K562 (cell line): ENCODE measurements around the gene SEPTIN8. TPM values are rescaled to one million over a fixed set of nuclear protein-coding genes. Genes with fewer than 3 reads are reported as not detected.

Experiments used
- ATAC-seq: fragments of 200-7000 bp; cut with Tn5 transposase; 3 replicates; pipeline ENCODE4 v1.9.1; 2020; ENCODE audit warnings: moderate library complexity
- BruUV-seq: library from RNA; stranded (reverse); fragments of 400-500 nt; replicated peaks from 2 replicates; lab custom pipeline; 2021; lab: Mats Ljungman, UMichigan
- CTCF ChIA-PET: fragments of 300-600 bp; formaldehyde crosslinking; extraction: SDS; loops from one replicate; lab custom pipeline; 2021; ENCODE audit warnings: low intra/inter-chr PET ratio; lab: Yijun Ruan, JAX
- POLR2A ChIA-PET: fragments of 300-600, 350-650 bp; sonication (Branson Sonifier 250); formaldehyde crosslinking; extraction: SDS; loops from one replicate; lab custom pipeline; 2021; ENCODE audit warnings: antibody characterized with exemption, inconsistent platforms; lab: Yijun Ruan, JAX
- DNase-seq, 4 experiments: peaks; one replicate each; pipeline versions ENCODE4 v3.0.0 to v3.0.0-alpha.2; 2011 to 2018; ENCODE audit warnings: low spot score in 3 of 4, mixed read lengths in 3 of 4; ENCODE audit errors: extremely low read depth in 1 of 4
- FAIRE-seq: peaks from 2 replicates; lab custom pipeline; 2011; peaks lifted over from hg19 to GRCh38; lab: Jason Lieb, UNC
- H2AFZ ChIP-seq: 2 replicates; pipeline ENCODE4 v1.6.0; 2011; ENCODE audit warnings: low read depth, low read length, control low read depth, inconsistent platforms
- H3K27ac ChIP-seq: fragments of 200-600 bp; 3 replicates; pipeline ENCODE4 v1.8.0; 2011; ENCODE audit warnings: low read depth, mild to moderate bottlenecking, control low read depth, inconsistent platforms, low read length, moderate library complexity, mixed read lengths; ENCODE audit errors: extremely low read depth
- H3K27me3 ChIP-seq, 2 experiments: fragments of 300-600 bp in 1 of 2; 2 replicates in 1 of 2; 3 replicates in 1 of 2; pipeline versions ENCODE4 v1.6.0 to v1.8.0; 2011; ENCODE audit warnings: inconsistent platforms in 2 of 2, low read length in 2 of 2, mild to moderate bottlenecking in 1 of 2, mixed read lengths in 1 of 2, moderate library complexity in 1 of 2; ENCODE audit not compliant: control insufficient read depth in 2 of 2, insufficient read depth in 2 of 2
- H3K36me3 ChIP-seq: fragments of 300-600 bp; 3 replicates; pipeline ENCODE4 v1.8.0; 2011; ENCODE audit warnings: mild to moderate bottlenecking, low read length, inconsistent platforms; ENCODE audit not compliant: control insufficient read depth, insufficient read depth
- H3K4me1 ChIP-seq, 2 experiments: fragments of 200-600 bp in 1 of 2; replicated peaks in 1 of 2; 2 replicates in 1 of 2; 3 replicates in 1 of 2; pipeline versions ENCODE4 v1.5.1 to v1.8.0; 2011; ENCODE audit warnings: inconsistent platforms in 2 of 2, low read length in 2 of 2, mild to moderate bottlenecking in 1 of 2, mixed read lengths in 1 of 2, moderate library complexity in 1 of 2; ENCODE audit not compliant: control insufficient read depth in 2 of 2, insufficient read depth in 2 of 2
- H3K4me2 ChIP-seq: 2 replicates; pipeline ENCODE4 v1.6.1; 2011; ENCODE audit warnings: low read length, control low read depth, inconsistent platforms, mixed read lengths; ENCODE audit not compliant: insufficient read depth
- H3K4me3 ChIP-seq: fragments of 200-600 bp; sonication (generic), shearing (Covaris generic); 2 replicates; pipeline ENCODE4 v1.5.1; 2016; ENCODE audit warnings: control low read depth, inconsistent platforms
- H3K79me2 ChIP-seq: fragments of 200-600 bp; 3 replicates; pipeline ENCODE4 v1.8.0; 2011; ENCODE audit warnings: low read length, inconsistent platforms; ENCODE audit not compliant: control insufficient read depth, insufficient read depth
- H3K9ac ChIP-seq, 2 experiments: 2 replicates each; pipeline versions ENCODE4 v1.6.0 to v1.6.1; 2011; ENCODE audit warnings: low read depth in 2 of 2, low read length in 2 of 2, control low read depth in 1 of 2, inconsistent platforms in 1 of 2, mild to moderate bottlenecking in 1 of 2, mixed read lengths in 1 of 2; ENCODE audit not compliant: insufficient read depth in 1 of 2
- H3K9me1 ChIP-seq: one replicate; pipeline ENCODE4 v1.6.0; 2011; ENCODE audit warnings: inconsistent platforms, mild to moderate bottlenecking, low read length, moderate library complexity; ENCODE audit not compliant: control insufficient read depth, insufficient read depth
- H3K9me3 ChIP-seq: replicated peaks from 2 replicates; pipeline ENCODE4 v1.5.1; 2011; ENCODE audit warnings: low read depth, low read length, inconsistent platforms; ENCODE audit not compliant: control insufficient read depth, insufficient read depth
- H4K20me1 ChIP-seq: replicated peaks from 2 replicates; pipeline ENCODE4 v1.6.1; 2011; ENCODE audit warnings: low read length, inconsistent platforms, mixed read lengths; ENCODE audit not compliant: control insufficient read depth, insufficient read depth
- BACH1 ChIP-seq: fragments of 200-800 bp; sonication (Bioruptor generic); IDR thresholded peaks from 2 replicates; pipeline ENCODE4 v1.6.1; 2016; ENCODE audit warnings: missing genetic modification characterization, missing compliant biosample characterization
- CUX1 ChIP-seq: fragments of 200-800 bp; sonication (Bioruptor generic); IDR thresholded peaks from 2 replicates; pipeline ENCODE4 v1.6.1; 2016; ENCODE audit warnings: missing genetic modification characterization, missing compliant biosample characterization
- DMBX1 ChIP-seq: fragments of 250-450 bp; sonication (Bioruptor Pico); IDR thresholded peaks from 2 replicates; pipeline ENCODE4 v1.8.0; 2022; ENCODE audit warnings: inconsistent platforms, mild to moderate bottlenecking, moderate library complexity, borderline replicate concordance
- GABPB1 ChIP-seq: sonication (generic); formaldehyde crosslinking; IDR thresholded peaks from 2 replicates; pipeline ENCODE4 v1.8.0; 2022; ENCODE audit warnings: mild to moderate bottlenecking, missing genetic modification reagents
- HDGF ChIP-seq: fragments of 450-650 bp; IDR thresholded peaks from 2 replicates; pipeline ENCODE4 v1.6.1; 2016
- HSF4 ChIP-seq: fragments of 250-450 bp; sonication (Bioruptor Pico); IDR thresholded peaks from 2 replicates; pipeline ENCODE4 v2.1.2; 2022; ENCODE audit warnings: mild to moderate bottlenecking, moderate library complexity, borderline replicate concordance
- LCOR ChIP-seq: sonication (generic); formaldehyde crosslinking; IDR thresholded peaks from 2 replicates; pipeline ENCODE4 v1.8.0; 2022; ENCODE audit warnings: mild to moderate bottlenecking, missing genetic modification reagents
- NCOA2 ChIP-seq, 2 experiments: fragments of 450-650 bp; IDR thresholded peaks; 2 replicates each; pipeline ENCODE4 v1.6.1; 2018; ENCODE audit warnings: mild to moderate bottlenecking in 2 of 2, moderate library complexity in 1 of 2; ENCODE audit not compliant: partially characterized antibody in 2 of 2
- SUPT5H ChIP-seq: fragments of 450-650 bp; IDR thresholded peaks from 2 replicates; pipeline ENCODE4 v1.6.1; 2016
- TRIM28 ChIP-seq: fragments of 450-650 bp; IDR thresholded peaks from 2 replicates; pipeline ENCODE4 v1.6.1; 2017
- WGBS: fragments of 100-300 bp; shearing (Covaris generic); methylation state at CpG from one replicate; pipeline ENCODE4 v1.1.6; 2016; ENCODE audit warnings: low coverage, mixed read lengths; ENCODE audit not compliant: insufficient coverage; ENCODE audit errors: missing lambda C conversion rate; 5-methylcytosine and 5-hydroxymethylcytosine counted together
- in situ Hi-C: fragments of 300-500 bp; cut with MboI; formaldehyde crosslinking; loops from 4 replicates; pipeline ENCODE4 v1.15.0; 2018; ENCODE audit warnings: inconsistent platforms, mixed read lengths
- intact Hi-C: fragments of 100-400 bp; cut with micrococcal nuclease; formaldehyde crosslinking; loops from 2 replicates; pipeline ENCODE4 v1.14.2; 2022
- polyA plus RNA-seq, 8 experiments: library from polyadenylated mRNA; depleted of rRNA in 4 of 8; stranded (reverse) in 5 of 8; unstranded in 3 of 8; fragments of >200 nt; fragmentation: Nextera tagmentation in 2 of 8; fragmentation: Illumina TruSeq in 1 of 8; extraction: Ambion mirVana in 2 of 8; extraction: Trizol in 1 of 8; gene quantifications; 2 replicates each; pipeline versions ENCODE4 v1.2.1 to v1.2.3, GENCODE V29; 2011 to 2014; ENCODE audit warnings: inconsistent platforms in 1 of 8, missing spikeins in 1 of 8
- total RNA-seq, 7 experiments: library from RNA; depleted of rRNA in 6 of 7; stranded (reverse); fragments of >200 nt in 6 of 7; fragmentation: Illumina TruSeq in 2 of 7; extraction: Trizol in 2 of 7; gene quantifications; 2 replicates each; pipeline versions ENCODE4 v1.2.1 to v1.2.3, GENCODE V29; 2011 to 2021; ENCODE audit warnings: low replicate concordance in 1 of 7
- TF ChIP-seq, protein P1 (sequence below), 2 experiments: fragments of 450-650 bp in 1 of 2; sonication (generic) in 1 of 2; formaldehyde crosslinking in 1 of 2; IDR thresholded peaks in 1 of 2; conservative IDR thresholded peaks in 1 of 2; 2 replicates each; pipeline versions ENCODE4 v1.6.1 to v1.8.1; 2016 to 2023; ENCODE audit warnings: mild to moderate bottlenecking in 2 of 2, moderate library complexity in 2 of 2, inconsistent platforms in 1 of 2, missing genetic modification reagents in 1 of 2
- TF ChIP-seq, protein P2 (sequence below): fragments of 250-450 bp; sonication (Bioruptor Pico); IDR thresholded peaks from 2 replicates; pipeline ENCODE4 v1.4.0; 2020; ENCODE audit warnings: borderline replicate concordance

Gene SEPTIN8
- total and polyA plus RNA-seq, 9 of the 15 experiments (the other 6 are each of a cell fraction or from before 2014, with no cell fraction given), result 19.3 to 142 (median 101) TPM

- peaks cover 15% of the 10 kb centered on the region; the same call in 1 of the 3 replicates for H3K36me3 ChIP-seq
- FAIRE-seq (peak; percentile 35), DNase-seq (peak in 1 of 4 experiments; percentile 25), ATAC-seq (no peak)
- CTCF ChIA-PET, result no interaction called here
- peak overlapping the region; percentile 79 for H3K27ac ChIP-seq
- no peaks in the 10 kb centered on the region; the same call in 1 of the 2 replicates for H4K20me1 ChIP-seq
- peak overlapping the region; percentile 84 for H3K4me2 ChIP-seq
- H3K27me3 ChIP-seq, result no peaks in the 10 kb centered on the region
- in situ Hi-C loops, result no loop called here
- H2AFZ ChIP-seq, result peak overlapping the region; percentile 93
- no peaks in the 10 kb centered on the region for H3K9me1 ChIP-seq
- peaks cover 46 to 59% of the 10 kb centered on the region in 2 experiments for H3K4me1 ChIP-seq
- POLR2A ChIA-PET, result interaction anchor here (0.5 to 2.9 kb wide), 9 partner anchors 10 to 486 kb away, joined by 3 to 10 read pairs (median 4); partner anchors contain the start of gene RAD50
- H3K4me3 ChIP-seq, result peak overlapping the region; percentile 58; the same call in 1 of the 2 replicates
- intact Hi-C loops, result loop anchor here (2.0 kb wide), 1 partner anchor 43 kb away; no protein-coding TSS in a partner anchor
- peak overlapping the region; percentile 81 to 95; a peak in 3 of 4 replicates for H3K9ac ChIP-seq
- H3K79me2 ChIP-seq, result peaks cover 53% of the 10 kb centered on the region
- no TSS peak for BruUV-seq
- no peaks in the 10 kb centered on the region for H3K9me3 ChIP-seq
- WGBS, result 16% methylated on average over 3 of the region's 4 CpGs
- no peak for TF ChIP-seq NCOA2 (IDR thresholded peaks at IDR 0.05; ENCODE audit: partially characterized antibody in 2 of 2)
- TF ChIP-seq BACH1 (tag), result no peak
- TF ChIP-seq DMBX1 (CRISPR knock-in tag), result 0 out of 2 replicates have a peak, but pooled peaks have one; percentile 3
- 0 out of 2 replicates have a peak, but pooled peaks have one; percentile 1 for TF ChIP-seq GABPB1 (CRISPR knock-in tag)
- TF ChIP-seq HDGF, result 0 out of 2 replicates have a peak, but pooled peaks have one; percentile 66
- TF ChIP-seq HSF4, result no peak
- TF ChIP-seq, protein P1, sequence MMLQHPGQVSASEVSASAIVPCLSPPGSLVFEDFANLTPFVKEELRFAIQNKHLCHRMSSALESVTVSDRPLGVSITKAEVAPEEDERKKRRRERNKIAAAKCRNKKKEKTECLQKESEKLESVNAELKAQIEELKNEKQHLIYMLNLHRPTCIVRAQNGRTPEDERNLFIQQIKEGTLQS (IDR thresholded peaks at IDR 0.05), result no peak
- TF ChIP-seq, protein P1 (CRISPR knock-in tag; conservative IDR thresholded peaks at IDR 0.05), result no peak
- 0 out of 2 replicates have a peak, but pooled peaks have one; percentile 18 for TF ChIP-seq LCOR (CRISPR knock-in tag)
- TF ChIP-seq, protein P2, sequence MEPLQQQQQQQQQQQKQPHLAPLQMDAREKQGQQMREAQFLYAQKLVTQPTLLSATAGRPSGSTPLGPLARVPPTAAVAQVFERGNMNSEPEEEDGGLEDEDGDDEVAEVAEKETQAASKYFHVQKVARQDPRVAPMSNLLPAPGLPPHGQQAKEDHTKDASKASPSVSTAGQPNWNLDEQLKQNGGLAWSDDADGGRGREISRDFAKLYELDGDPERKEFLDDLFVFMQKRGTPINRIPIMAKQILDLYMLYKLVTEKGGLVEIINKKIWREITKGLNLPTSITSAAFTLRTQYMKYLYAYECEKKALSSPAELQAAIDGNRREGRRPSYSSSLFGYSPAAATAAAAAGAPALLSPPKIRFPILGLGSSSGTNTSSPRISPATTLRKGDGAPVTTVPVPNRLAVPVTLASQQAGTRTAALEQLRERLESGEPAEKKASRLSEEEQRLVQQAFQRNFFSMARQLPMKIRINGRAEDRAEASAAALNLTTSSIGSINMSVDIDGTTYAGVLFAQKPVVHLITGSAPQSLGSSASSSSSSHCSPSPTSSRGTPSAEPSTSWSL (CRISPR knock-in tag), result no peak
- no peak for TF ChIP-seq TRIM28
- TF ChIP-seq CUX1 (CRISPR knock-in tag), result no peak
- 0 out of 2 replicates have a peak, but pooled peaks have one; percentile 4 for TF ChIP-seq SUPT5H
Observed at GRCh38 chr5:132778129-132778528, 1.1 kb upstream of the SEPTIN8 start.
